ENCODE measurements around the gene ANKRD11.

The ANKRD11 gene

DNA sequence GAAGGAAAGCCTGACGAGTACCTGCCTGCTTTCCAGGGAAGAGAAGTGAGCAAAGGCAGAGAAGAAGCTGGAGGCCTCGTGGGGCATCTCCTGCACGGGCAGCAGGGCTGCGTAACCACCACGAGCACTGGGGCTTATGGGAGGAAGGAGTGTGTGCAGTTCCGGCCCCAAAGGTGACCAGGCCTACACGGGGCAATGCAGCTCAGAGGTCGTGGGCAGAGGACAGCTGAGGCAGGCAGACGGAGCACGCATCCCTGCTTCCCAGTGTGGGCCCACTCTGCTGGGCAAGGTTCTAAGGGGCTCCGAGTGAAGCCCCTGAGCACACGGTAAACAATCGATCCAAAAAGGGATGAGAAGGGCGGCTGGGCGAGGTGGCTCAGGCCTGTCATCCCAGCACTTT, 109.7 kb downstream of the ANKRD11 start:
- no peak for DNase-seq (ENCODE audit: low spot score)

DNA sequence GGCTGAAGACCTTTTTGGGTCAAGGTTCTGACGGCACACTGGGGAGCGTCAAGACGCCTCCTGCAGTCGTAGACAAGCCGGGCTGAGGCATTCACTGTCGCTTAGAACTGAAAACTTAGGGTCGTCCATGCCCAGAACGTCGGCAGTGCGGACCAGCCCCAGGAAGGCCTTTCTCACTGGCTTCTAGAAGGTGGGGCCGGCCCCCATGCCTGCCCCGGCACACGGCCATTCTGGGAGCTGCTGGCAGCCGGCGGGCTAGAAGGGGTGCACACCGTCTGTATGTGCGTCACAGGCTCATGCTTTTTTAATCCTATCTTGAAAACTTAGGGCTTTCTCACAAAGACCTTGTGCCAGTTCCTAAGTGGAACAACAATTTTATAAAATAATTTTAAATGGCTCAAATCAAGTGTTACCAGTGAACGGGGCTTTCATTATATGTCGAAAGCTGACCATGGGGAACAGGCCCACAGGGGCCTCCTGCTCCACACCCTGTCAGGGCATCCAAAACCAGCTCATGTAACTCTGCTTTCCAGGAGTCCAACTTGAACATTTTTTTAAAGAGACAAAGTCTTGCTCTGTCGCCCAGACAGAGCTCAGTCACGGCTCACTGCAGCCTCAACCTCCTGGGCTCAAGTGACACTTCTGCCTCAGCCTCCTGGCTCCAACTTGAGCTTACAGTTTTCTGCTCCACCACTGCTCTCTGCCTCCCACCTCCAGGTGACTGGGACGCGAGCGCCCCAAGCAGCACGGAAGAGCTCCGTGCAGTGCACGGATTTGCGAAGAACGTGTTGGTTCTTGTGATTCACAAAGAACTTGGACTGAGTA, 111.2 kb downstream of the ANKRD11 start:
- no peak for DNase-seq (ENCODE audit: low spot score)

DNA sequence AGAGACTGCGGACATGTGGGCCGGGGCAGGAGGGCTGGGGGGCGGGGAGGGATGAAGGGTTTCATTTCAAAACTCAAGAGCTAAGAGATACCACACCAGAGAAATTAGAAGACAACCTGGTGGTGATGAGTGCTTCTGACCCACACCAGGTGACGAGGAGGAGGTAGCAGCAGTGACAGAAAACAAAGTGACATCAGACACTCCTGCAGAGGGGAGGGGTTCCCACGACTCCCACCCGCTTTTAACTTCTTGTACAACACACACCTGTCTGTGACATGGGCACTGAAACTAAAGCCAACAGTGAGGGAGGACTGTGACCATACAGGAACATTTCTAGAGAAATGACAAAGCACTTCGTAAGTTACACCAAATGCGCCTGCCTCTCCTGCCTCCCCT, 112.9 kb downstream of the ANKRD11 start:
- no peak for DNase-seq (ENCODE audit: low spot score)

DNA sequence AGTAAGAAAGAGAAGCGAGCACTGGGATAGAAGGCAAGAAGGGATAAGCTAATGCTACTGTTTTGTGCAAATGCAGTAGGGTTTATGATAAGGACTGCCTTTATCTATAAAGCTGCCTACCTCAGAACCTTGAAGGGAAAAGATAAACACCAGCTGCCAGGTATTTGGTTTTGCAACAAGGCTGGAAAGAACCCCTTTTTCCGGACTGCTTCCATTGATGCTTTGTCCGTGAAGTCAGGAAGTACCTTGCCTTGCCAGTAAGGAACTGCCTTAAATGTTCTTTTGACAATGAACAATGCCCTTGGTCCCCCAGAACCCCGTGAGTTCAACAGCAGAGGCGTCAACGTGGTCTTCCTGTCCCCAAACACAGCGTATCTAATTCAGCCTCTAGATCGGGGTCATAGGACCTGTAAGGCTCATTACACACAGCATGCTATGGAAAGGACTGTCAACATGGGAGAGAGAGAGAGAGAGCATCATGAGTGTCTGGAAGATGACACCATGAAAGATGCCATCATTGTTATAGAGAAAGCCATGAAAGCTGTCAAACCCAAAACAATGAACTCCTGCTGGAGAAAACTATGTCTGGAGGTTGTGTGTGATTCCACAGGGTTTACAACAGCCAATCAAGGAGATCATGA, 113.4 kb downstream of the ANKRD11 start:
- no peak for DNase-seq (ENCODE audit: low spot score)

DNA sequence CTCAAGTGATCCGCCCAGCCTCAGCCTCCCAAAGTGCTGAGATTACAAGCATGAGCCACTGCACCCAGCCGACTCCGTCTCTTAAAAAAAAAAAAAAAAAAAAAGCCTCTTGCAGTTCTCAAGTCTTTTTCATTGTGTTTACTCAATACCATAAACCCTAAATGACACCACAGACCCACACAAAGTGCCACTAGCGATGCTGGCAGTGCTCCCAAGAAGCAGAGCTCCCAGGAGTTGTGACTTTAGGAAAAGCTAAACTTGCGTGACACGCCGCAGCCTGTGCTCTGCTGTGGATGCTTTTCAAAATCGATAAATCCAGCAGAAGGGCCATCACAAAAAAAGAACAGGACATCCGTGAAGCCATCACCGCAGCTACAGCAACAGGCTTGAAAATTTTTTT, 114.7 kb downstream of the ANKRD11 start:
- no peak for DNase-seq (ENCODE audit: low spot score)

DNA sequence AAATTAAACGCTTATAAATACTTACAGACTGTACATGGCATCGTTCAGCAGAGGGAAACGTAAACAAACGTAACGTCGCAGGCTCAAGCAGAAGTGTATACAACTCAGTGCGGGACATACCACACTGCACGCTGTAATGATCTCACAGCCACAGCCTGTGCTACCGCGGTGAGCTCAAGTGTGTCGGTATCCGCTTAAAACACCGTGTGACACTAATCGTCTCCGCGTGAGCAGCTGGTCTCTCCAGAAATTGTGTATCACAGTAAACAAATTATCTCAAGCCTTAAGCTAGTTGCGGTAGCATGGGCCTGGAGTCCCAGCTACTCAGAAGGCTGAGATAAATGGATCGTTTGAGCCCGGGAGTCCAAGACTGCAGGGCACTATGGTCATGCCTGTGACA, 115.3 kb downstream of the ANKRD11 start:
- peak; percentile 82 for DNase-seq (ENCODE audit: low spot score)

DNA sequence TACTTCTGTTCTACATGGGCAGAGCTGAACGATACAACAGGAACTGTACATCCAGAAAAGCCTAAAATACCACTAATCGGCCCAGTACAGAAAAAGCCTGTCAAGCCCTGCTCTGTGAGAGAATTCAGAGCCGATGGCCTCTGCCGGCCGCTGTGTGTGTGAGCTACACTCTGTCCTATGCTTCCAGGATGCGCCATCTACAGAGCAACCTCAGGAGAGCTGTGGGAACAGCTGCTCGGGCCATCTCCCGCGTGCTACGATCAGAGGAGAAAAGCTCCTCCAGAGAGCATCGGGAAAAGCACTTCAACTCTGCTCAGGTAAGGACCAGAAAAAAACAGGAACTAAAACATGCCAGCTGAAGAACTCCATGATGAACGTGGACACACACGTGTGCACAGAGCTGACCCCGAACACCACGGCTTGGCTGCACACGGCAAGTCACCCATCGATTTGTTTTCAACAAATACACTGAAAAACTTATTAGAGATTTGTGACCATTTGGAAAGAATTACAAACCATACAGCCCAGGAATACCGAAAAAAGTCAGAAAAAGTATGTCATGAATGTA, 115.9 kb downstream of the ANKRD11 start:
- peak; percentile 75 for DNase-seq (ENCODE audit: low spot score)

DNA sequence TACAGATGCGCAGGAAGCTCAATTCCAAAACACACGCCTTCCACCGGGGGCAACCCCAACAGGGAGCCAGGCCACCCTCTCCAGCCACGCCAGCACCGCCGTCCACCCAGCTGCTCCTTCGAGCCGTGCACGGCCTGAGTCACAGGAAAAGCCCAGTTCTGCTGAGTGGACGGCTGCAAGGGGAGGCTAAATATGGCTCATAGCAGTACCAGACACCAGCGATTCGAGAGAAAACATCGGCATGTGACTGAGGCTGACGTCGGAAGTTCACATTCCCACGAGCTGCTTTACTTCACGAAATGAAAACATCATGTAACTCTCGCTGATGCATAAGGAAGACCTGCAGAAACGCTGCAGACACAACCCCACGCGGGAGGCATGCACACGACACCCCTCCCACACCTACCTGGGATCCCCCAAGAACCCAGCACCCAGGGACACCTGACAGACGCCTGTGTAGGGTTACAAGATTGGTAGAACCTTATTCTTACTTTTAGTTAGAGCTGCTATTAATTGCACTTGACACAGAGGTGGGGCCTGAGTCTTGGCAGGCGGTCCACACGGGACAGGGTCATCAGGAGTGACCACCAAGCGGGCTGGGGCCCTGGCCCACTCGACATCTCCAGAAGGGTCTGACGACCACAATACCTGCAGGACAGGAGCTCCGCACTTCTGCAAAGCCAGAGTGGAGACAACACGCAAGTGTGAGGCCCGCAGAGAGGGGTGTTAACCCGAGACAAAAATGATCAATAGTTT, 116.8 kb downstream of the ANKRD11 start:
- no peak for DNase-seq (ENCODE audit: low spot score)

DNA sequence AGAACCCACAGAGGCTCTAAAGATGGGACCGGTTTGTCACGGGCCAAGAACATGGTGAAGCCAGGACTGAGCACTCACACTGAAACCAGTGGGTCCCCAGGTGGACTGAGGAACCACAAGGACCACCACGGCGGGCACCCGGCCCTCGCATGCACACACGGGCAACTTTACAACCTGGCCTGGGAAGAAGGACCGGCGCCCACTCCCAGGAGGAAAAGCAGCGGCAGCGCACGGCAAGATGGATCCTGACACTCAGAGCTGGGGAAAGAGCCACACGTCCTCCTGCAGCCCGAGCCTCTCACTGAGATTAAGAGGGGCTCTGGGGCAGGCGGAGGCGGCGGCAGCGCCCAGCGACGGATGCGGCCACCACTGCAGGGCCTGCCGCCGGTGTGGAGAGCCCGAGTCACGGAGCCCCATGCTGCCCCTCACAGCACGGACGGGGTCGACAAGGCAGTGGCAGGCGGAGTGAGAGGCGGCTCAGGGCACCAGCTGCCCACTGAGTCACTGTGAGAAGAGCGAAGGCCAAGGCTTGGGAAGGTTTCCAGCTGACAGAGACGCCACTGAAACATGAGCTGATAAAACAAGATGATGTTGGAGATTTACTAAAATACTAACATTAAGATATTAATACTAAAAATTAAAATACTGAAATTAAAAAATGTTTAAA, 118.3 kb downstream of the ANKRD11 start:
- no peak for DNase-seq (ENCODE audit: low spot score)

DNA sequence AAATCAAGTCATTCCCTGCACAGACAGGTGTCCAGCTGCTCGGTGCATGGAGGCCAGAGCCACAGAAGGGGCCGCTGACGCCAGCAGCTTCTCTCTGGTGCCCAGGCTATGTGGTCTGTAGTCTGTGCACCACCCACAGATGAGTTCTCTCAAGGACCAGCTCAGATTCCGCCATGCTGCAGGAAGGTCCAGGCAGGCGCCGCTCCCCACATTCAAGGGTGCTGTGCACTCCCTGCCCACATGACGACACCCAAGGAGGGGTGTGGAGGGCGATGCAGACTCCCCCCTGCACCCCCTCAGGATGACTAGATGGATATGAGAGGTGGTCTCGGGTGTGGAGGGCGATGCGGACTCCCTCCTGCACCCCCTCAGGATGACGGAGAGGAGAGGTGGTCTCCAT, 119.0 kb downstream of the ANKRD11 start:
- DNase-seq (ENCODE audit: low spot score): no peak

DNA sequence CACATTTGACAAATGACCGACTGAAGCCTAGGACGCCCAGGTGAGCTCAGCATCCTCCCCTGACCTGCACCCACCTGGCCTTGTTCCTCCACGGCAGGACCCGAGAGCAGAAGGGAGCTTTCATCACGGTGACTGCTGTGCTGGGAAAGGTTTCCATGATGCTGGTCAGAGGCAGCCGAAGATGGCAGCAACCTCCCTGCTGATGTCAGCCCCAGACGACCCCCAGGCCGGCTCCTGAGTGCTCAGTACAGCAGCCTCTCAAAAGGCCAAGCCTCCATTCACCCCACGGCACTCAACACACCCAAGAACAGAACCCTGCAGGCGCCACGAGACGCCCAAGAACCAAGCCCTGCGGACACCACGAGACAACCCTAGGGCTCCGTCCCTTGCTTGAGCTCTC, 119.8 kb downstream of the ANKRD11 start:
- no peak for DNase-seq (ENCODE audit: low spot score)

DNA sequence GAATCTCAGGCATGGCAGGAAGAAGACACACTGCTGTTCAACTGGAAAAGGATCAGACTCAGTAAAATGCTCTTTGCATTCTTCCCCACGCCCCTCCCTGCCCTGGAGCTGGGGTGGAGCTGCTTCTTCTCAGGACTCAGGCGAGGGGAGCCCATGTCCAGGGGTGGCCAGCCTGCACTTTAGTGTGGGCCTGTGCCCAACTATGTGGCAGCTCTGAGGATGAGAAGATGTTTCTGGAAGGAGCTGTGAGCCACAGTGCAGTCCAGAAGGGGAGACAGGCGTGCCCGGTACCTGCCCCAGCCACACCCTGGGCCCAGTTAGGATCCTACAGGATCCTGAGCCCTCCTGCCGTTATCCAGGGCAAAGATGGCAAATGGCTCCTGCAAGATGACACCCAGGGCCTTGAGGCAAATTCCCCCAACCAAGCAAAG, 120.3 kb downstream of the ANKRD11 start:
- no peak for DNase-seq (ENCODE audit: low spot score)

DNA sequence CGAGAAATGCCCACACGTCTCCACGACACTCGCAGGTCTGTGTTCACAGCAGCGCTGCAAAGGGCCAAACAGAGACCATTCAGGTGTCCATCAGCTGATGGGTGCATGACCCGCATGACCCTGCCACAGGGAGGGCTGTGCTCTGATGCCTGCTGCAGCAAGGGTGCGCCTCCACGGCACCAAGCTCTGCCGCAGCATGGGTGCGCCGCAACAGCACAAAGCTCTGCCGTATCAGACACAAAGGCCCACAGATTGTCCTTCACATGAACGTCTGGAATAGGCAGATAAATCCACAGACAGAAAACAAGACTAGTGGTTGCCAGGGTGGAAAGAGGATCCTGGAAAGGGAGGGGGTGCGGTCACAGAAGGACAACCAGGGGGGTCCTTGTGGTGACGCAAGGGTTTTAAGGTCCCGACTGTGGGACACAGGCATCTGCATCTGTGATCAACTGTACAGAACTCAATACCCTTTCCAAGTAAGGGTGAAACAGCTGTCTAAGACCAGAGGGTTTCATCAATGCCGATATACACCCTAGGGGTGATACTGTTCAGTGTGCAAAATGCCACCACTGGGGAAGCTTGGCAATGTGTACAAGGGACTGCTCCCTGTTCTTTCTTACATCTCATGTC, 121.0 kb downstream of the ANKRD11 start:
- no peak for DNase-seq (ENCODE audit: low spot score)

DNA sequence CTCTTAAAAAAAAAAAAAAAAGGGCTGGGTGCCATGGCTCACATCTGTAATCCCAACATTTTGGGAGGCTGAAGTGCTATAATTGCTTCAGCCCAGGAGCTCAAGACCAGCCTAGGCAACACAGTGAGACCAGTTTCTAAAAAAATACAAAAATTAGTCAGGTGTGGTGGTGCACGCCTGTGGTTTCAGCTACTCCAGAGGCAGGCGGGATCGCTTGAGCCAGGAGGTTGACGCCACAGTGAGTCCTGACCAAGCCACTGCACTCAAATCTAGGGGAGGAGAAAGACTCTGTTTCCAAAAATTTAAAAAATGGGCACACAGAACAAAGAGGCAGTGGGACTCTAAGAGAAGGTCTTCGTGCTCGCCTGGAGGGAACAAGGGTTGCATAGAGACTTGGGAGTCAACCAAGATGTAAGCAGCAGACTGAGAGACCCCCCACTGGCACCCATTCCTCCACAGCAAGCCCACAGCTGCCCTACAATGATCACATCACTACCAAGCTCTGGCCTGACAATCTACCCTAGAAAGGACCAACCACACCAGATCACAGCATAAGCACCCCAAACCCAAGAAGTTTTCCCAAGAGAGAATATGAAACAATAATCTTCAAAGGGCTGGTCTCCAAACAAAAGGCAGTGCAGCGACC, 121.6 kb downstream of the ANKRD11 start:
- DNase-seq (ENCODE audit: low spot score): no peak

DNA sequence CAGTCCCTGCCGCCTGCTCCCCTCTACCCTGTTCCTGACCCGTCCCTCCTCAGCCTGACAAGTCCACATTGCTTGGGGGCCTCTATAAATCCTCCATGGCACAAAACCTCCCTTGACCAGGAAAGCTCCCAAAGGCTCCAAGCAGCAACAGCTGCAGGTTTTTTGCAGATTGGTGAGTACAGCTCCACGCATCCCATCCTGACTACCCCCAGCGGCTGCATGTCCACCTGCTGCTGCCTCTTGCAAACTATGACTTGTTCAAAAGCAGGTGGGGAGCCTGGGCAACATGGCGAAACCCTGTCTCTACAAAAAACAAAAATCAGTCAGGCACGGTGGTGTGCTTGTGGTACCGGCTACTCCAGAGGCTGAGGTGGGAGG, 122.8 kb downstream of the ANKRD11 start:
- no peak for DNase-seq (ENCODE audit: low spot score)

DNA sequence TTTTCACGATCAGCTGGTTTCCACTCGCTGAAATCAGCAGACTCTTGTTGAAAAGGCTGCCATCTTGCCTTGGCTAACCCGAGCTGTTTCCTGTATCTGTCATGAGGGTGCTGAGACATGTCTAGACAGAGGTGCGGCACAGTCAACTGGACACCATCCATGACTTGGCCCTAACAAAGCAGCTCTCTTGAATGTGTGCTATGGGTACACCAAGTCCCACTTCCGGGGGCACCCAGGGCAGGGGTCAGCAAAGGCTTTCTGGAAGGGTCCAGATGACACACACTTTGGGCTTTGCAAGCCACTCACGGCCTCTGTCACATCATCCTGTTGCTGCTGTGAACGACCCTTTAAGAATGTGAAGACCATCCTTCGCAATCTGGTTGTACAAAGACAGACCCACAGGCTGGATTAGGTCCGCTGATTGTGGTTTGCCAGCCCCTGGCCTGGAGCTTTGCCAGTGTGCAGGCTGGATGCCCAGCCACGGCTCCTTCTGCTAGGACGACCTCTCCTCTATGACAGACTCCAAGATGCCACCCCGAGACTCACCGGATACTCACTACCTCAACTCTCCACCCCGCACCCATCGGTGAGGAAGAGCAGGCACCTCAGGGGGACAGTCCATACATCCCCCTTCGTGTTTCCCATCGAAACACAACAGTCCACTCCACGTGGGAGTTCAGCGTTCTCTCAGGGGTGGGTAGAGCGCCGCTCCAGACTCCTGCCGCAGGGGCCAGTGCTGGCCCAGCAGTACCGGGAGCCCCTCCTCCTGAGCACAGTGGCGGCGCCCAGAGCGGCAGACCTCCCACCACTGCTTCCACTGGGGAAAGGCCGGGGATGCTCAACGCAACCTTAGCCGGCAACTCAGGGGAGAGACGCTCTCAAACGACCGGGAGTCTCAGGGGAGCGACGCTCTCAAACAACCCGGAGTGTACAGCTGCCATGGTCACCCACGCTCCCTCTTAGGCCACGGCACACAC, 123.5 kb downstream of the ANKRD11 start:
- DNase-seq (ENCODE audit: low spot score): no peak

DNA sequence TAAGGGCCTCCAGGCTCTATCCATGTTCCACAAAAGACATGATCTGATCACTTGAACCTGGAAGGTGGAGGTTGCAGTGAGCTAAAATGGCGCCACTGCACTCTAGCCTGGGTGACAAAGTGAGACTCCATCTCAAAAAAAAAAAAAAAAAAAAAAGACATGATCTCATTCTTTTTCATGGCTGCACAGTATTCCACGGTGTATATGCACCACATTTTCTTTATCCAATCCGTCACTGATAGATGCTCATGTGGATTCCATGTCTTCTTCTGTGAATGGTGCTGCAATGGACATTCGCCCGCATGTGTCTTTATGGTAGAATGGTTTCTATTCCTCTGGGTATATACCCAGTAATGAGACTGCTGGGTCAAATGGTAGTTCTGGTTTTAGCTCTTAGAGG, 124.4 kb downstream of the ANKRD11 start:
- DNase-seq (ENCODE audit: low spot score): no peak

DNA sequence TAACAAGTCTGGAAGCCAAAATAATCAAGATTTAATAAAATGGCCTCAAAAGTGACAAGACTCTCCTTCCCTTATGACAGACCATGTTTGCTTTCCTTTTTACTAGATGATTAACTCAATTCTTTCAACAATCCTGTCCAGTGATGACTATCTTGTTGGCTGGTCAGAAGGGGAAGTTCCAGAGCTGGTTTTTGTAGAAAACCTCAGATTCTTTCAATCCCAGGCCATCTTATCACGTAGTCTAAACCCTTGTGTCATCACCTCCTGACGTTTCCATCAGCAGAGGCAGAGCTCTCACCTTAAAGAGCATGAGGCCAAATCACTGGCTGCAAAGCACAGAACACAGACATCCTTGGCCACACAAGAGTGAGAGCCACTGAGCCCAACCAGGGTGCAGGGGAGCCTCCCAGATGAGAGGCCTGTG, 125.3 kb downstream of the ANKRD11 start:
- DNase-seq (ENCODE audit: low spot score): no peak

DNA sequence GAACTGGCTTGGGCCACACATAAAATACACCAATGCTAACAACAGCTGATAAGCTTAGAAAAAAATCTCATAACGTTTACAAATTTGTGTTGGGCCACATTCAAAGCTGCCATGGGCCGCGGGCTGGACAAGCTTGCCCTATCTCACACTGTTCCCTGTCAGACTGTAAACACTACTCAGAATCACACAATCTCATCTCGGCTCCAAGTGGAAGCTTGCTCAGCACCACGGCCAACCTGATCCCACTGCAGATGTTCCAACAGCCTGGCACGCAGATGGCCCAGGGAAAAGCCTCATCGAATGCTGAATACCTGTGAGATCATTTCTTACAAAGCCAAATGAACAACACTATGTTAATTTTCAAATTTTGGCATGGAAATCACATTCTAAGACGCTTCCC, 125.8 kb downstream of the ANKRD11 start:
- peak; percentile 69 for DNase-seq (ENCODE audit: low spot score)

All from D341Med (cell line).